Hematopoietic multipotent progenitor cell treated with erythropoietin and hydrocortisone succinate and interleukin-3 and kit ligand, for 4 days (in vitro differentiated cells): ENCODE results near the gene STMN3.
"Not testable (repeated sequence)": the region's sequence is repeated elsewhere in the genome, so short reads cannot be mapped to it uniquely, and the experiment has no call there.

Source experiments
- DNase-seq: peaks from one replicate; pipeline ENCODE4 v3.0.0-alpha.2; 2015

The STMN3 gene

DNA sequence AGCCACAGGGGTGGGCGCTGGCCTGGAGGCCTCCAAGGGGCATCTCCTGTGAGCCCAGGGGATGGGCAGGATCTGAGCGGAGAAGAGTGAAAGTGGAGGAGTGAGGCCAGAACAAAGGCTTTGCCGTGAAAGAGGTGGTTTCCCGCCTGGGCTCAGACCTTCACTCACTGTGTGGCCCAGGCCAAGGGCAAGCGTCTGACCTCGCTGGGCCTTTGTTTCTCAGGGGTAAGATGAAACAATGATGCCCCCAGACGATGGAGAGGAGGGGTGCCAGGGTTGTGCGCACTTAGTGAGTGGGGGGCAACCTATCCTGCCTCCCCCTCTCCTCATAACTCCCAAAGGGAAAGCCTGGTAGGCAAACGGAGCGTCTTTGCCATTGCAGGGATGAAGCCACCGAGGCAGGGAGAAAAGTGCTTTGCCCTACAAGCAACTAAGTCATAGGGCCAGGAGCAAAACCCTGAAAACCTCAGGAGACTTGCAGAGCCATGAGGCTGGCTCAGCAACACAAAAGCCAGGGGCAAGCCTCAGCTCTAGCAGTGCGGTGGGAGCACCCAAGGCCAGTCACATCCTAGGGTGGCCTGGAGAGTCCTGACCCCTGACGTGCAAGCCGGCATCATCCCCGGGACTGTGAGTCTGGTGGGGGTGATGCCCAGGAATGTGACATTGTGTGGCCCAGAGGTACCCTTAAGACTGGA, 897 bp upstream of the STMN3 start:
- no peak for DNase-seq

GRCh38 chr20:63652192-63652980, 838 bp downstream of the STMN3 start:
- peak; percentile 61 for DNase-seq

- DNase-seq, result no peak
These were observed 1.4 kb downstream of the STMN3 start for GRCh38 chr20:63651942-63652191.

- DNase-seq, result not testable (repeated sequence)
These were observed 2.7 kb downstream of the STMN3 start for GRCh38 chr20:63650486-63650885.

DNA sequence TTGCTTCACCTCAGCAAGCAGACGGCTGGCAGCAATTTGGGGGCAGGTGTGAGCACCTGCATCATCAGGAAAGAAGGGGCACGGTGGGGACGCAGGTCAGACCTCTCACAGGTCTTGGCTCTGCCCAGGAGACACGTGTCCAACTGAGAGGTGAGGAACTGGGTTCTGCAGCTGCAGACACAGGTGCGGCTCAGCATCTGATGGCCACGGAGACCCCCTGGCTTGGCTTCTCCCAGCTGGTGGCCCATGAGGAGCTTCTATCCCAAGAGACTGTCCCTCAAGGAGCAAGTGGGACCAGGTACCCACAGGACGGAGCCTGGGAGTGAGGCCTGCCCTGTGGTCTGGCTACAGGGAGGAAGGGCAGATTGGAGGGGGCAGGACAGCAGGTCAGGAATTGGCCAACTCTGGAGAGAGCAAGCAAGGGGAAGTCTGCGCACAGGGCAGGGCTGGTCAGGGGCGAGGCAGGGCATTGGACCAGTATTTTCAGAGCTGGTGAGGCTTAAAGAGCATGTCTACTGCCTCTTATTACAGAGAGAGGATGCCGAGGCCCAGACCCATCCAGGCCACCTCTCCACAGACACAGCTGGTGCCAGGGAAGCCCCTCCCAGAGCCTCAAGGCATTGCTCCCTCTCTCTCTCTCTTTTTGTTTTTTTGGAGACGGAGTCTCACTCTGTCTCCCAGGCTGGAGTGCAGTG, 4.2 kb downstream of the STMN3 start:
- DNase-seq, result no peak

- DNase-seq, result peak; percentile 48
These were observed 5.0 kb downstream of the STMN3 start for GRCh38 chr20:63648190-63648589.

DNA sequence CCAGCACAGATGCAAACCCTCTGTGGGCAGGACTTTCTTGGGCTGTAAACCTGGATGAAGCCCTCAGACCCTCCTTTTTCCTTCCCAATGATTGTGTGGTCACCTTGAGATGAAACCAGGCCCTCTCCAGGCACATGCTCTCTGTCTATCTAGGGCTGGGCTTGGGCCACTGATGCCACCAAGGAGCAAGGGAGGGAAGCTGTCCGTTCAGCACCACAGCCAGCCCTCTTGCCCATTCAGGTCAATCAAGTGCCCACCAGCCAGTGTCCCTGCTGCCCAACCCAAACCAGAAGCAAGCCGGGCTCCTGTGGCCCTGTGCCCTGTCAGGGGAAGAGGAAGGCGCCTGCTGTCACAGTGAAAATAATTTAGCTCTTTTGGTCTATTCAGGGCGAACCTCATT, 8.0 kb downstream of the STMN3 start:
- no peak for DNase-seq

DNA sequence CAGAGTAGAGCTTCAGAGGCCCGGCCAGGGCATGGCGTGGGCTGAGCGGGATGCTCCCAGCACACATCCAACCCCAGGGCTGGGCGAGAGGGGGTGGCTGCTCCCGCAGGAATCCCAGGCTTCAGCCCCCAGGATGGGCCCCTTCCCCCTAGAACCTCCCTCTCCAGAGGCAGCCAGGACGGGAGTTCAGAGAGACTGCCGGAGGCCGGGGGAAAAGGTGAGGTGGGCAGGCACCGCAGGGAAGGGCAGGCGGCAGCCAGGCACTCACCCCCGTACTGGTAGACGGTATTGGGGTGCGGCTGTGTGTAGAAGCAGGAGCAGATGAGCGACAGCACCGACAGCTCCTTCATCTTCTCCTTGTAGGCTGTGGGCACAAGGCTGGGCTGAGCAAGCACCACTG, 9.3 kb downstream of the STMN3 start:
- DNase-seq, result no peak

- no peak for DNase-seq
These were observed 9.7 kb downstream of the STMN3 start for GRCh38 chr20:63643499-63643898.

GRCh38 chr20:63642527-63643247, 10.5 kb downstream of the STMN3 start:
- DNase-seq, result no peak

- DNase-seq, result peak; percentile 91
These were observed 11.3 kb downstream of the STMN3 start for GRCh38 chr20:63641792-63642523.

- DNase-seq, result no peak
These were observed 12.0 kb downstream of the STMN3 start for GRCh38 chr20:63641146-63641791.

GRCh38 chr20:63640686-63641085, 12.5 kb downstream of the STMN3 start:
- not testable (repeated sequence) for DNase-seq

DNA sequence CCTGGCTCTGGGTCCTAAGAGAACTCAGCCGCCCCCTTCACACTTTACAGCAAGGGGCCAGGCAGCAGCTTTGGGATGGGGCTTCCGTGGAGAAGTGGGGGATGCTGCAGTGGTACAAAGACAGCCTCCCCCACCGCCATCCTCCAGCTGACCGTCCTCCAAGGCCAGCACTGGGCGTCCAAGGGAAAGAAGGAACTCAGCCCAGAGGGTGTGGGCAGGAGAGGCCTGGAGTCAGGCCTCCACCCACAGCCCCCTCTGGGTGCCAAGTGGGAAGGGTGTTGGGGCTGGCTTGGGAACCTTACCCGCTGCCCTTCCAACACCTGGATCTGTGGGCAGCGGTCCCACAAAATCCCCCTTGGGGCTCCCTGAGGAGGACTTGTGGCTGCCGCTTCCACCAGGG, 13.1 kb downstream of the STMN3 start:
- no peak for DNase-seq

GRCh38 chr20:63639093-63639975, 13.9 kb downstream of the STMN3 start:
- peak; percentile 68 for DNase-seq

DNA sequence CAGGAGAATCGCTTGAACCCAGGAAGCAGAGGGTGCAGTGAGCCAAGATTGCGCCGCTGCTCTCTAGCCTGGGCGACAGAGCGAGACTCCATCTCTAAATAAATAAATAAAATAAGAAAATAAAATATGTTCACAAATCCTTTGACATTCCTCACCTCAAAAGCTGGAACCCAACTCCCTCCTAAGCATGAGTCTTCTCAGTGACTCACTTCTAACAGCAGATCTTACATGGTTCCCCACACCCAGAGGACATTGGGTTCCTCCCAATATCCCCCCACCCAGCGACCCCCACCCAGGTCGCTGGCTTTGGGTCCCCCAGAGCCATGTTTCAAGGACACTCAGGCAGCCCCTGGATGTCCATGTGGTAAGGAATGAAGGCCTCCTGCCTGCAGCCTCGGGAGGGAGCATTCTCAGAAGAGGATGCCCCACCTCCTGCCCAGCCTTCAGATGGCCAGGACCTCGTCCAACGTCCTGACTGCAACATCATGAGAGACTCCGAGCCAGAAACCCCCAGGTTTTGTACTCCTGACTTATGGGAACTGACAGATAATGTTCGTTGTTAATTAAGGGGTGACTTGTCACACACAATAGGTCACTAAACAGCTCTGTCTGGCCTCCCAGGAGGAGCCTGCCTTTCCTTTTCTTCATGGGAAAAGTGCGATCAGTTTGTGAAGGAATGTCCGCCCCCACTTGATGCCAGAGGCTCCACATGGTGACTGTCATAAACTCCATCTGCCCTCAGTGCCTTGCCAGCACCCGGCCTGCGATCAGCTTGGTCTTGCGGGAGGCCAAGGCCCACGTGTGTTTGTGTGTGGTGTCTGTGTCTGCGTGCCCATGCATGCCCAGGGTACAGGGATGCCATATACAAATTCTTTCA, 16.2 kb downstream of the STMN3 start:
- no peak for DNase-seq

- peak; percentile 72 for DNase-seq
These were observed 17.6 kb downstream of the STMN3 start for GRCh38 chr20:63635431-63636141.

- no peak for DNase-seq
These were observed 19.5 kb downstream of the STMN3 start for GRCh38 chr20:63633732-63634131.

- not testable (repeated sequence) for DNase-seq
These were observed 21.8 kb downstream of the STMN3 start for GRCh38 chr20:63631426-63631825.
